SK-N-MC (cell line): ENCODE results near the gene DLK2.

Source experiments
- EZH2 ChIP-seq: fragments of 200-600 bp; sonication (generic); IDR thresholded peaks from one replicate; pipeline ENCODE4 v1.6.1; 2017; ENCODE audit warnings: antibody characterized with exemption
- POLR2AphosphoS5 ChIP-seq: IDR thresholded peaks from 2 replicates; pipeline ENCODE4 v1.6.1; 2012; ENCODE audit warnings: mild to moderate bottlenecking, low read depth, low read length, borderline replicate concordance

- TF ChIP-seq POLR2AphosphoS5 (no peak), EZH2 (no peak)
Observed at GRCh38 chr6:43433148-43433547, 22.2 kb downstream of the DLK2 start.
